HG03196 (cell line): ENCODE measurements around the gene PACS2.

Experiments used
- ATAC-seq: cut with Tn5 transposase; IDR thresholded peaks from one replicate; pipeline ENCODE4 v1.9.1; 2021; ENCODE audit not compliant: unreplicated experiment

PACS2 gene

DNA sequence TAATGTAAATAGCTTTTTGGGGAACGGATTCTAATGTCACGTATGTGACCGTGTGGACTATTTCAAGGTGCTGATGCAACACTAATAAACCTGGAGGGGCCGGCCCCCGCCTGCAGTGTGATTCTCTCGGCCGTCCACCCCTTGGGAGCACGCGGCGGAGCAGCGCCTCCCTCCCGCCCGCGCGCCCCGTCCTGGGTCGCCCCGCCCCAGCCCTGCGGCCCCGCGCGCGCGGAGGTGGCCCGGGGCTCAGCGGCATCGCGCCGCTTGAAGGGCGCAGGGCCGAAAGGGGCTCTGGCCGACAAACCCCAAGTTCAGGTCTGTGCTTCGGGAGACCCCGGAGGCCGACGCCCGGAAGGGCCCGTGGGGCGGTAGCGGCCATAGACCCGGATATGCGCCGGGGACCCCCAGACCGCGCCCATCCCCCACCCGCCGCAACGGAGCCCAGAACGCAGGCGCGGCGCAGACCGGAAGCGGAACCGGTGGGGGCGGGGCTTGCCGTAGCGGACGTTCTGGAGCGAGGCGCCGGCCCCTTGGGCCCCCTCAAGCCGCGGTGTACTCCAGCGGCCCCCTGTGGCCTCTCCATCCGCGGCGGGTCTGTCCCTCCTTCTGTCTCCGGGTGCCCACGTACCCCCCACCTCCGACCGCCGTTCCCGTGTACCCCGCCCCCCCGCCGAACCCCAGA, 83.6 kb downstream of the PACS2 start, which contains the start of gene TEX22:
TSS of gene TEX22 (plus strand) at position 495 of the 682 bp plus-strand sequence. CDS start 803 bp downstream, outside the sequence.
- peak; percentile 53 for ATAC-seq

DNA sequence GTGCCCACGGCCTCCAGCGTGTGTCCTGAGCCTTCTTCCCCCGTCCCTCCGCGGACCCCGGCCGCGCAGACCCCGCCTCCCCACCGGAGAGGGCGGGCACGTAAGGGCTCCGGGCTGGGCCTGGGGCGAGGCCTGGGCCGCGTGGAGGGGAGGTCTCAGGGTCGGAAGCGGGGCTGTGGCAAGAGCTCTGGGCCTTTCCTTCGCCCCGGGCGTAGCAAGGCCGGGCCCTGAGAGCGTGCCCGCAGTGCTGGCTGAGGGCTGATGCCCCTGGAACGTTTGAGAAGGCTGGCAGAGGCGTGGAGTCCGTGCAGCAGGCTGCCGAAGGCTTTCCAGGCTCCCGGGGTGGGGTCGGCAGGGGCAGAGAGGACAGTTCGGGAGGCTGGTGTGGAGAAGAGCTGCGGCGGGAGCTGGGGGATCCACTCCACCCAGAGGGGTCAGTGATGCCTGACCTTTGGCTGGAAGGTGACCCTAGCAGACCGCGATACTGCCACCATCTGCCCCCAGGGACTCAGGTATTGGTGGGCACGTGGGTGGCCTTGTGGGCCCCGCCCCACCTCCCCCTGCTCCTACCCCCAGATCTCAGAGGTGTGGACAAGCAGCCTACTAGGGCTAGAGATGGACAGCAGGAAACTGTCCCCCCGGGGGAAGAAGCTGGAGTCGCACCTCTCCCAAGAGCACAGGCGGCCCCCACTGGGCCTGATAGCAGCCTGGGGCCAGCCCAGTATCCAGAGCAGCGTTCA, 84.3 kb downstream of the PACS2 start:
- peak; percentile 31 for ATAC-seq

DNA sequence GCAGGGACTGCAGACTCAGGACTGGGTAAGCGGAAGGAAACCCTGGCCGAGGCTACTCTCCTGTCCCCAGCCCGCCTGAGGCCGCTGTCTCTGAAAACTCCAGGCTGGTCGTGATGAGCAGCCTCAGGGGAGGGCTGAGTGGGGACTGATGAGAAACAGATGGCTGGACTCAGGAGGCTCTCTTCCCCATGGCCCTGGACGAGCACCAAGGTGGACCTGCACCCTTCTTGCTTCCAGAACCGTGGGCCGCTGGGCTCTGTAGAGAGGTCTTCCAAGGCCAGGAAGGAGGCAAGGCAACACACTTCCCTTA, 84.9 kb downstream of the PACS2 start:
- no peak for ATAC-seq

DNA sequence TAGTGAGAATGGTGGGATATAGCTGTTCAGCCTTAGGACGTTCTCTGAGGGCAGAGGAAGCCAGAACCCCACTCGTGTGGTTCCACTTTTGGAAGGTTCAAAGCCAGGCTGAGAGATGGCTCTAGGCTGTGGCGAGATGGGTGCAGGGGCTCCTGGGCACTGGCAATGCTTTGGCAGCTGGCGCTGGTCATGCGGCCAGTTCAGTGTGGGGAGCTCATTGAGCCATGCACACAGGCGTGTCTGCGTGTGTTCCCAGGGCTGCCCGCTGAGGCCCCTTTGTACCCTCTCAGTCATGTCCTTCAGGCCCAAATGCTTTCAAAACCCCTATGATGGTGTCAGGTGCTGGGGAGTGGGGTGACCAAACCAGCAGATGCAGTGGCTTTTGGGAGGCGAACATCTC, 85.5 kb downstream of the PACS2 start:
- no peak for ATAC-seq

DNA sequence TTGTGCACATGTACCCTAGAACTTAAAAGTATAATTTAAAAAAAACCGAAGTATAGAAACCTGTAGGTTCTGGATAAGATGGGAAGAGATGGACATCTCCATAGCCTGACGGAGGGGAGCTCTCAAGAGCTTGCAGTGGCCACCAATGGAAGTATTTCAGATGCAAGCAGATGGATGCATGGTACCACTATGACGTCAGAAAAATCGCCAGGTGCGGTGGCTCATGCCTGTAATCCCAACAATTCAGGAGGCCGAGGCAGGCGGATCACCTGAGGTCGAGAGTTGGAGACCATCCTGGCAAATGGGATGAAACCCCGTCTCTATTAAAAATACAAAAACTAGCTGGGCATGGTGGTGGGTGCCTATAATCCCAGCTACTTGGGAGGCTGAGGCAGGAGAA, 87.2 kb downstream of the PACS2 start:
- no peak for ATAC-seq

DNA sequence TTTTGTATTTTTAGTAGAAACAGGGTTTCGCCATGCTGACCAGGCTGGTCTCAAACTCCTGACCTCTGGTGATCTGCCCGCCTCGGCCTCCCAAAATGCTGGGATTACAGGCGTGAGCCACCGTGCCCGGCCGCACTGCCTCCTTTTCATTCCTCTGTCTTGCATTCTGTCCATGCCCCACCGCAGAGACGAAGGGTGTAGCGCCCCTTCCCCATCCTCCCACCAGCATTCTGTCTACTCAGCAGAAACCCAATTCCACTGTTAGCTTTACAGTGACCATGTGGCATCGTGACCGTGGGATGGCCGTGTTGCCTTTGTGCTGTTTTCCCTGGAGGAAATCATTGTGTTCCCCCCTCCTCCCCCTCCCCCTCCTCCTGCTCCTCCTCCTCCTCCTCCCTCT, 94.0 kb downstream of the PACS2 start:
- no peak for ATAC-seq

DNA sequence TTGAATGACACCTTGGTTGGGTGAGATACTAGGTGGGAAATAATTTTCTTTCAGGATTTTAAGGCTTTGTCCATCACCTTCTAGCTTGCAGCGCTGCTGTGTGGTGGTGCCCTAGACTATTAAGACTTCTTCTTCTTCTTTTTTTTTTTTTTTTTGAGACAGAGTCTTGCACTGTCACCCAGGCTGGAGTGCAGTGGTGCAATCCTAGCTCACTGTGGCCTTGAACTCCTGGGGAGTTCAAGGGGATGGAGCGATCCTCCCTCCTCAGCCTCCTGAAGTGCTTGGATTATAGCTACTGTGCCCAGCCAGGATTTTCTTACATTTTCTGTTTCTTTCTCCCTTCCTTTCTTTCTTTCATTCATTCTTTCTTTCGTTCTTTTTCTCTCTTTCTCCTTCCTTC, 94.8 kb downstream of the PACS2 start:
- ATAC-seq, result no peak

DNA sequence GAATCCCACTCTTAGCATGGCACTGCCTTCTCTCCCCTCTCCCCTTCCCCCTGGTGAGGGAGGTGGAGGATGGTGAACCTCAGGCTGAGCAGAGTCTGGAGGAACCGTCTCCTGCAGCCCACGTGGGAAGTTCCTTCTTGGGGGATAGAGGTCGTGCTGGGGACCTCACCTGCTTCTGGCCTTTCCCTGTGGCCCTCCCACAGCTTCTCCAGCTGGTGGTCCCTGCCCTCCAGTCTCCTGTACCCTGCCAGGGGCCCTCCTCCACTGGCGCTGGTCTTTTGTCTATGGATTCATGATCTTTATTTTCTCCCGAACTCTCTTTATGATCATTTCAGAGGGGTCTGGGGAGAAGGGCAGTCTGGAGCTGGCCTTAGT, 96.1 kb downstream of the PACS2 start:
- no peak for ATAC-seq

DNA sequence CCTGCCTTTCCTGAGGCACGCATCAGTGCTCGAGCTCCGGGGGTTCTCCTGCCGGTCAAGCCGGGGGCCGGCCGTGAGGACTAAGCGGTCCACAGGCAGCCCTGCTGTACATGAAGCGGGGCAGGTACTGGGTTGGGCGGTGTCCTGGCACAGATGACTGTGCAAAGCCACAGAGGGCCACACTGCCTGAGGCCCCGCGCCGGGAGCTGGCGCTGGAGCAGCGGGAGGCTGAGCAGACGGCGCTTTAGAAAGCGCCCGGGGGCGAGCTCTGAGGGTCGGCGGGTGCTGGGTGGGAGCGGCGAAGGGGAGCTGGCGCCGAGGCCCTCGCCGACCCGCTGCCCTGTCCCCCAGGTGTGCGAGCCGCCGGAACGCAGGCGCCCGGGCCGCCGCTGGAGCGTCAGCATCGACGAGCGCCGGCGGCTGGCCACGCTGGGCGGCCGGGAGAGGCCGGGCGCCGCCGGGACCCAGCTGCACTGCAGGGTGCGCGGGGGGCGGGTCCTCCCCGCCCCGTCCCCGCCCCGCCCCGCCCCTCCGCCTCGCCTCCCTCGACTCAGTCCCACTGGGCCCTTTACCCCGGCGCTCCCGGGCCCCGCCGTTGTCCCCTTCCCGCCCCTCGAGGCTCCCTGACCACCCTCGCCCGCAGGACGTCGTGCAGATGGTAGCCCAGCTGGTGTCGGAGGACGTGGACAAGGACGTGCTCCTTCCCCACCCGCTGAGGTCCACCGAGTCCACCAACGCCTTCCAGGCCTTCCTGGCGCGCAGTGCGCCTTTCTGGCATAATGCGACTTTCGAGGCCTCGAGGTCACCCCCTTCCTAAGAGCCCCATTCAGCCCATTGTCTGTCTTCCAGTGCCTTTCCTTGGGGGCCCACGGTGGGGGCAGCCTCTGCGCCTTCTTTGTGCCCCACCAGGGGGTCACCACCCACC, 96.7 kb downstream of the PACS2 start:
- ATAC-seq, result no peak

DNA sequence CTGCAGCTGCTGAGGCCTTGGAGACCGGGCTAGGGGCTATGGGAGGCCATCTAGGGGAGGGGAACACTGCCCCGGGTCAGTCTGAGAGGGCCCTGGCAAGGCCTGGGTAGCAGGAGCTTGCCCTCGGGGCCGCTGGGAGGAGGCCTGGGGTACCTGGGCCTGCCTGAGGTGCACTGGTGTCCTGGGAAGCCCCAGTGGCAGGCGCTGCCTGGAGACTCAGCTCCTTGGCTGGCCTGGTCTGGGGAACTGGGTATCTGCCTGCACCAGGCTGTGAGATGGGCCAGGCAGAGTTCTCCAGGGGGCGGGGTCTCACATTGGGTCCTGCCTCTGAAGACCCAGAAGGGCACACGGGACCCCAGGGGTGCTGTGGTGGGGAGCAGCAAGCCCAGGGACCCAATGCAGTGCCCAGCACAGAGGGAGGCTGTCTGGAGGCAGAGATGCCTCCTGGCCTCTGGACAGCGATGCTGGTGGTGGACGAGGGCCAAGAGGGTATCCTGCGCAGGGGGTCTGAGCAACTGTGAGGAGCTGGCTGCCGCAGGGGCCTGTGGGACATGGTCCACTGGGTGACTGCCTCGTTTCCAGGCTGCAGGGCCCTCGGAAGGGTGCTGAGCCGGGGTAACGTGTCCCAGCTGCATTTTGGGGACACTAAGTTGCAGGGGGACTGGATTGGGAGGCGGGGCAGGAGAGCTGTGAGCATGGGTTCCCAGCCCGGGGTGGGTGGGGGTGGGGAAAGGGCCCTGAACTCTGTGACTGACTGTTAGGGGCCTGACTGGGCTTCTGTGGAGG, 97.6 kb downstream of the PACS2 start:
- ATAC-seq, result no peak

DNA sequence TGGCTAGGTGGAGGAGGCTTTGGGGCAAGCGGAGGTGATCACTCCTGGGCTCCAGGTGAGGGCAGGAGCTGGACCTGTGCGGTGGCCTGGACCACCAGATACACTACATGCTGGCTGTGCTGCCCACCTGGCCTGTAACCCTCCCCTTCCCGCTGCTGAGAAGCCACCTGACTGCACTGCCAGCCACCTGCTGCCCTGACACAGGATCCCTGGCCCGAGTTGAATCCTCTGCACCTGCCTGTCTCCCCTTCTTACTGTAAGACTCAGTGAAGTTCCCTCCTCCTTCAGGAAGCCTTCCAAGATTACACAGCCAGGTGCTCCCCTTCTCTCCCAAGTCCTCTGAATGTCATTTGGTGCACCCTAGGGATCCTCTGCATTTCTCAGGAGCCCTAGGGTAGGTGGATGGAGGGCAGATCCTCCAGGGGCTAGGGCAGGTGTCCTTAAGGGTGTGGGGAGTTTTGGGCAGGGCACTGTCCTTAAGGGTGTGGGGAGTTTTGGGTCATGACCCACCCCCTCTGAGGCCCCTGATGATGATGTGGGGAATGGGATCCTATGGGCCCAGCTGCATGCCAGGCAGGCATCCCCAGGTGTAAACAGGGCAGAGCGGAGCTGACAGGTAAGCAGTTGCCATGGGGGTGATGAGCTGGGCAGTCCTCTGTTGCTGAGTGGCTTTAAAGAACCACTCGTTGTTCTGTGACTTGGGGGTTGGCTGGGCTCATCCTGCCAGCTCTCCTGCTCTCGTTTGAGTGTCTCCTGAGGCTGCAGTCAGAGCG, 98.4 kb downstream of the PACS2 start:
- ATAC-seq, result no peak

DNA sequence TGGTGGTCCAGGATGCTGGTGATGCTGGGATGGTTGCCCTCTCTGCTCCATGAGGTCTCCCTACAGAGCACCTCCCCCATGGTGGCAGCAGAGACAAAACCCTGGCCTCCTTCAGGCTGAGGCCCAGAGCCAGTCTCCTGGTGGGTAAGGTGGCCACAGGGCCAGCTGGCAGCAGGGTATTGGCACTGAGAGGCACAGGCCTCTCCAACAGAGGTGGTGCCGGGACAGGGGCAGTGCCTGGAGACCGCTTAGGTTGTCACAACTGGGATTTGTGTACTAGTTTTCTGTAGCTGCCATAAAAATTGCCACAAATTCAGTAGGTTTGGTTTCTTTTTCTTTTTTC, 99.0 kb downstream of the PACS2 start:
- no peak for ATAC-seq

DNA sequence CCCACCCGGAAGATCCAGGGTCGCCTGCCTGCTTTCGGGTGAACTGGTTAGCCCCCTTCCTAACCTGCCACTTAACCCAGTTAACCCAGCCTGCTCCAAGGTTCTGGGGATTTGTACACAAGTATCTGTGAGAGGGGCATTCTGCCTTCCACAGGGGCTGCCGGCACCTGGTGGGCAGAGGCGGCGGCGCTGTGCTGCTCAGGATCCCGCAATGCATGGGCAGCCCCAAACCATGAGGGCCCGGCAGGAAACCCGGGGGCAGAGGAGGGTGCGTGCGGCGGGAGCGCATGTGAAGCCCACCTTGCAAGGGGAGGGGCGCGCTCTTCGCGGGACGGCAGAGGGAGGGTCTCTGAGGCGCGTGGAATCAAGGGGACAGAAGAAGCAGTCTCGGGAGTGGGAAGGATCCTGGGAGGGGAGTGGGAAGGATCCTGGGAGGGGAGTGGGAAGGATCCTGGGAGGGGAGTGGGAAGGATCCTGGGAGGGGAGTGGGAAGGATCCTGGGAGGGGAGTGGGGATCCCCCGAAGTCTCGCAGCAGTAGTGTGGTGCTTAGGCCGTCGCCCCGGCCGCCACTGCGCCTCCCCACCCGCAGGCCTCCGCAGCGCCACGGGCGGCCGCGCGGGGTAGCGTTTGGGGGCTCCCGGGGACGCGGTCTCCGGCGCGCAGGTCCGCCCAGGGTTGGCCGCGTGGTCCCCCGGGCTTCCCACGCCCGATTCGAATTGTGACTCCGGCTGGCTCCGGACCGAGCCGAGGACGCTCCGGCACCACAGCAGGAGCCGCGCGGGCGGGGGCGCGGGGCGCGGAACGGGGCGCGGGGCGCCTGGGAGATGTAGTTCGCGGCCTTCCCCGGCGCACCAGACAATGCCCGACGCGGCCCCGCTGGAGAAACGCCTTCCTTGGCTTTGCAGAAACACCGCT, 100.2 kb downstream of the PACS2 start:
- ATAC-seq, result peak; percentile 56

DNA sequence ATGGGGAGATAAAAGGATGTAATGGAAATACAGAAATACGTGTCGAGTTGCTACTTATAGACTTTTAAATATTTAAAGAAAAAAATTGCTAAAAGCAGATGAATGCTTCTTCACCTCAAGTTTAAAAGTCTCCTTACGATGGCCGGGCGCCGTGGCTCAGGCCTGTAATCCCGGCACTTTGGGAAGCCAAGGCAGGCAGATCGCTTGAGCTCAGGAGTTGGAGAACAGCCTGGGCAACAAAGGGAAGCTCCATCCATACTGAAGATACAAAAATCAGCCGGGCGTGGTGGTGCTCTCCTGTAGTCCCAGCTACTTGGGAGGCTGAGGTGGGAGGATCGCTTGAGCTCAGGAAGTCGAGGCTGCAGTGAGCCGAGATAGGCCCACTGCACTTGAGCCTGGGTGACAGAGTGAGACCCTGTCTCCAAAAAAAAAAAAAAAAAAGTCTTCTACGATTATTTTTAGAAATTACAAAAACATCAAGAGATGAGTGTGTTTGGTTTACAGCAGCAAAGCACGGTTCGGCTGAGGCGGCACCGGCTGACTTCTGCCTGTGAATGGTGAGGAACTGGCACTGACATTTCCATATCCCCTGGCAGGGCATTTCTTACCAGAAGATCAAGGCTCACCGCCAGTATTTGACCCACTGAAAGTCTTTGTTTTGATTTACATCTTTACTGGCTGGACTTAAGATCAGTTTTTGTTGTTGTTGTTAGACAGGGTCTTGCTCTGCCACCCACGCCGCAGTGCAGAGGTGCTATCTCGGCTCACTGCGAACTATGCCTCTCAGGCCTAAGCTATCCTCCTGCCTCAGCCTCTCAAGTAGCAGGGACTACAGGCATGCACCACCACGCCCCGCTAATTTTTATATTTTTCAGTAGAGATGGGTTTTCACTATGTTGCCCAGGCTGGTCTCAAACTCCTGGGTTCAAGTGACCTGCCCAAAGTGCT, 101.2 kb downstream of the PACS2 start:
- ATAC-seq, result no peak

DNA sequence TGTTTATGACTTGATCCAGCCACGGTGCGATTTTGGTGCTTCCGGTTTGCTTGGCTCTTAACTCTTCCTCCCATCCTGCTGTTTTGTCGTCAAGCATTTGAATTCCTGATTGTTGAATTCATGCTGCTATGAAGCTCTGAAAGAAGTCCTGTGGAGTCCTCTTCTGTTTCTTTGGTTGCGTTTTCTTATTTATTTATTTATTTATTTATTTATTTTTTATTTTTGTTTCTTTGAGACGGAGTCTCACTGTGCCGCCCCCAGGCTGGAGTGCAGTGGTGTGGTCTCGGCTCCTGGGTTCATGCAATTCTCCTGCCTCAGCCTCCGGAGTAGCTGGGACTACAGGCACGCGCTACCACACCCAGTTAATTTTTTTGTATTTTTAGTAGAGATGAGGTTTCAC, 102.1 kb downstream of the PACS2 start:
- no peak for ATAC-seq

DNA sequence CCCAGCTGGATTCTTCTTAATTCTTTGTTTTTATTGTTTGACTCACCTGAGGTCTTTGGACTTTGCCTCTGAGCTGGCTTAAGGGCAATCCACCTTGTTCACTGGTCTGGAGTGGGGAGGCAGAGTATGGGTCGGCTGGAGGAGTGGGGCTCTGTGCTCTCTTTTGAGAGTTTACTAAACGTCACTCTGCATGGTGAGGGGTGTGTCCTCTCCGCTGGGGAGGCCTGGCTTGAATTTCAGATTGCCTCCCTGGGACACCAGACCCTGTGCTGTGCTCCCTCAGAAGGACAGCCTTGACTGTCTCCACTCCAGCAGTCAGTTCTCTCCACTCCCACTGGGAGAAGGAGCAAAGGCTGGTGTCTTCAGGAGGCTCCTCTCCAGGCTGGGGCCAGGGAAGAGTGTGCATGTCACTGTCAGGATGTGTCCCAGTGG, 103.2 kb downstream of the PACS2 start:
- no peak for ATAC-seq

DNA sequence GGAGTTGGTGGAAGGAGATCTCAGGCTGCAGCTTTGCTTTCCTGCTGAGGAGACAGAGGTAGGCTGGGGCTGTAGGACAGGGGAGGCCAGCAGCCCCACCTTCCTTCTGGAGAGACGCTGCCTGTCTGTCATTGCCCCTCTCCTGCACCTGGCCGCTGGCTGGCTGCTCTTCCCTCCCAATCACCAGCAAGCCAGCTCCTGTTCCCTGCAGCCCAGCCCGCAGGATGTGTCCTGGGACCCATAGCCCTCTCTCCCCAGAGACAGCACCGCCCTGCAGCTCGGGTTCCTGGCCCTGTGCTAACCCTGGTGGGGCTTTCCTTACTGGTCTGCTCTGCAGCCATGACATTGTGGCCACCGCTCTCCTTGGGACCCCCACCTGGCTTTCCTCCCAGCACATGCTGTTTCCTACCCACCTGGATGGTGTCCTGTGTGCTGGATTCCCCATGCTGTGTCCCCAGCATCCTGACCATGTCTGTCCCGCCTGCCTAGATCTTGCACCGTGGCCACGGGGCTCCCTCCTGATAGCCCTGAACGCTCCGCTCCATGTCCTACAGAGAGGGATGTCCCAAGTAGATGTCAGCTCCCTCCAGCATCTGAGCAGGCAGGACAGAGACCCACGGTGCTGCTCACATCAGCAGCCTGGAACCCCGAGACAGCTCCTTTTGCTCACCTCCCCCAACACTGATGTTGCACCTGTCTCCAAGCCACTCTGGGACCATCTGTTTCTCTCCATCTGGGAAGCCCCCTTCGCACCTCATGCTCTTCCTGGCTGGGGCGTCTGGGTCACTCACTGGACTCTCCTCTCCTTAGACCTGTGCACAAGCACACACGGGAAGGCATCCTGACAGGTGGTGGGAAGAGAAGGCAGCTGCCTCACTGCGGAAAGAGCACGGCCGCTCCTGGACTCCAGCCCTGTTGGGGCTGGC, 104.0 kb downstream of the PACS2 start:
- ATAC-seq, result no peak
